GM19099 (cell line): ENCODE measurements around the gene KRTAP12-2.

ENCODE experiments used
- POLR2A ChIP-seq: IDR thresholded peaks from 3 replicates; pipeline ENCODE4 v1.6.1; 2011; ENCODE audit warnings: low read depth; ENCODE audit not compliant: insufficient read length; ENCODE audit errors: extremely low read depth

KRTAP12-2 gene

DNA sequence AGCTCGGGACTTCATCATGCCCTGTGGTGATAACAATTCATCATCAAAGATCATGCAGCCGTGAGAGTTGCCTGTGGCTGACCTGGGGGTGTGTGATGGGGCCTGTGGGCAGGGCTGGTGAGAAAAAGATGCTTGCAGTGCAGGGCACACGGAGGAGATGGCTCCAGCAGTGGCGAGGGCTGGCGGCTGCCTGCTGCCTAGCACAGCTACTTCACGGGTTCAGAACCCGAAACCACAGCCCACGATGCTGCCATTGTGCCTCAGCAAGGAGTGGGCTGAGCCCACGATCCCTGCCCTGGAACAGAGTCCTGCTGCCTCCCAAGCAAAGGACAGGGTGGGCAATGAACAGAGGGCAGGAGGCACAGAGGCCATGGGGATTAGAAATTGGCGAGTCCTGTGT is 40.5 kb downstream of the KRTAP12-2 start:
- TF ChIP-seq POLR2A, result no peak

DNA sequence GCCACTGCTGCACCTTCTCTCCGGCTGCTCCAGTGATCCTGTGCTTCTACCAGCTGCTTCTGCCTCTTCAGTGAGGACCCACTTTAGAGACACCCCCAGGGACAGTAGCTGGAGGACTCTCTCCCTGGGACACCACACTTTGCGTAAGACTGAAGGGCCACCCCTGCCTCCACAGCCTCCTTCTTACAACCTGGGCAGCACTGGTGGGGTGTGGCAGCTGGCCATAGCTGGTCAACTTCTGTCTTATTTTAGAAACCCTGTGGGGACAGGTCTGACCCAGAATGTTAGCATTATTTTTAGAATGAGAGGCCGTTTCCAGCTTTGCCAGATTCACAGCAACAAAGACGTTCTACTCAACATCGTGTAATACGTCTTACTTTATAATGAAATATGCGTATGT is 41.0 kb downstream of the KRTAP12-2 start:
- no peak for TF ChIP-seq POLR2A

- TF ChIP-seq POLR2A, result no peak
Measured at GRCh38 chr21:44623575-44623974, 43.2 kb downstream of the KRTAP12-2 start.

DNA sequence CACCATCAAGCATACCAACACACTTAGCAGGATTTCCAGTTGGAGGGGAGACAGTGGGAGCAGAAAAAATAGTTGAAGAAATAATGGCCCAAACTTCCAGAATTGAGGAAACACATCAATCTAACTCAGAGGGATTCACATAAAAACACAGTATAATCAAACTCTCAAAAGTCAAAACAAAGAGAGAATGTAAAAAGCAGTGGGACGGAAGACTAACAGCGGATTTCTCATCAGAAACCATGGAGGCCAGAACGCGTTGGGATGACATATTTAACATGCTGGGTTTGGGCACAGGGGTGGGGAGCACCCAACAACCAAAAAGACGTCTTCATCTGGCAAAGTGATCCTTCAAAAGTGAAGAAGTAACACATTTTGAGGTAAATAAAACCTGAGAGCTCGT is 46.8 kb downstream of the KRTAP12-2 start:
- no peak for TF ChIP-seq POLR2A

DNA sequence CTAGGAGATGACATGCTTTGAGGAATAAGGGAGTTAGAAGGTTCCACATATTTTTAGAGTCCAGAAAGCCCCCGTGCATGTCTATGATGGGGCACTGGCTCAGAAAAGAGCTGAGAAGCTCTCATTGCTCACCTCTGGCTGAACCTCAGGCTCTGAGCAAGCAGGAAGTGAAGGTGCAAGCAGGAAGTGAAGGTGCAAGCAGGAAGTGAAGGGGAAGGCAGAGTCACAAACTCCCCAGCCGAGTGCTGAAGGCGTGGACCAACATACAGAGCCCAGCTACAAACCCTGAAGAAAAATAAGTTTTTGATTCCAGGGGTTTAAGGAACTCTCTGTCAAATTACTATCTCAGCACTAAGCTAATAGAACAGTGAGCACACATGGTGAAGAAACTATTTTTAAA is 47.8 kb downstream of the KRTAP12-2 start:
- no peak for TF ChIP-seq POLR2A

DNA sequence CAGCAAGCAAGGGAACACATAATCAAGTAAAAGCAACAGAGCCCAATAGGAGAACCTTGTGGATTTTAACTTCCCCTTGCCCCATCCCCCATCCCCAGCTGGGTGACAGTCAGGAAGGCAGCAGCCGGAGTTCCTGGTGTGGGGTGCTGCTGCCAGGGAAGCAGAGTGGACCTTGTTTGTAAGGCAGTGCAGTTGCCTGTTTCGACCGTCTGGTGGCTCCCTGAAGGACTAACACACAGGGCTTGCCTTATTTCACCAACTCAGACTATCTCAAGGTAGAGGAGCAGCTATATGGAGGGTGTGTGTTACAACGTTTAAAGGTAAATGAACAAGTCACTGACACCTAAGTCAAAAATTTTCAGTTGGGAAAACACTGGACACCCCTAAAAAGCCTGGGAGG is 48.2 kb downstream of the KRTAP12-2 start:
- TF ChIP-seq POLR2A, result no peak

GRCh38 chr21:44617071-44617501 is 49.6 kb downstream of the KRTAP12-2 start:
- TF ChIP-seq POLR2A, result no peak

DNA sequence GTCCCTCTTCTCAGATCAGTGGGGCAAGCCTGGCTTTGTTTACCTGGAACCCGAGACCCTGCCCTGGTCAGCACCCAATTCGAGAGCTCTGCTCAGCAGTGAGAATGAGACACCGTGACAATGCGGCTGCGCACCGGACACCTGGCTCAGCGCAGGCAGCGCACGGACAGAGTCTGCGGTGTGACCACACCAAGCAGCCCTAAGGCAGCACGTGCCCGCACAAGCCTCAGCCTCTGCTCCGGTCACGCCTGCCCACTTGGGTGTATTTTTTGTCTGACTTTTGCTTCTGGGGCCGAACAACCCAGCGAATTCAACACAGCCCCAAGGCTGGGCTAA is 50.2 kb downstream of the KRTAP12-2 start:
- no peak for TF ChIP-seq POLR2A
